A673 (cell line): ENCODE data around the gene IGF2R. TPM values are rescaled to one million over a fixed set of nuclear protein-coding genes. Genes with fewer than 3 reads are reported as not detected.
A peak's percentile ranks its signal among the peaks of the same experiment; 100 is the strongest.
"Not testable (repeated sequence)": the region's sequence is repeated elsewhere in the genome, so short reads cannot be mapped to it uniquely, and the experiment has no call there.

Experiments used
- BruUV-seq: library from RNA; stranded (reverse); fragments of 400-500 nt; replicated peaks from 2 replicates; lab custom pipeline; 2021; lab: Mats Ljungman, UMichigan
- CTCF ChIA-PET: fragments of 300-600 bp; sonication (Branson Sonifier 250); formaldehyde crosslinking; loops from one replicate; lab custom pipeline; 2022; ENCODE audit warnings: antibody characterized with exemption; lab: Charles Lee
- POLR2A ChIA-PET: fragments of 300-600 bp; sonication (Branson Sonifier 250); formaldehyde crosslinking; loops from one replicate; lab custom pipeline; 2022; ENCODE audit warnings: antibody characterized with exemption; ENCODE audit not compliant: low non-redundant PET; lab: Charles Lee
- DNase-seq: peaks from one replicate; pipeline ENCODE4 v3.0.0-alpha.2; 2015; ENCODE audit warnings: low spot score
- H3K27ac ChIP-seq: fragments of 200-600 bp; sonication (generic); 2 replicates; pipeline ENCODE4 v1.5.1; 2016; ENCODE audit warnings: mixed run types, low read depth, mild to moderate bottlenecking, mixed read lengths, antibody characterized with exemption, low read length; ENCODE audit not compliant: poor library complexity, severe bottlenecking
- H3K27me3 ChIP-seq: fragments of 200-600 bp; sonication (generic); replicated peaks from 2 replicates; pipeline ENCODE4 v1.6.1; 2017; ENCODE audit warnings: mixed run types, low read depth, mild to moderate bottlenecking, mixed read lengths, antibody characterized with exemption, low read length; ENCODE audit not compliant: insufficient read depth, poor library complexity
- H3K36me3 ChIP-seq: fragments of 200-600 bp; sonication (generic); 2 replicates; pipeline ENCODE4 v1.6.1; 2016; ENCODE audit warnings: mixed run types, mild to moderate bottlenecking, mixed read lengths, antibody characterized with exemption, low read length; ENCODE audit not compliant: insufficient read depth, poor library complexity, severe bottlenecking
- H3K4me1 ChIP-seq: fragments of 200-600 bp; sonication (generic); 2 replicates; pipeline ENCODE4 v1.6.1; 2017; ENCODE audit warnings: mixed run types, mild to moderate bottlenecking, mixed read lengths, antibody characterized with exemption, low read length; ENCODE audit not compliant: insufficient read depth, poor library complexity, severe bottlenecking
- H3K4me3 ChIP-seq: fragments of 200-600 bp; sonication (generic); 2 replicates; pipeline ENCODE4 v1.5.1; 2016; ENCODE audit warnings: low read depth, mixed run types, mild to moderate bottlenecking, mixed read lengths, low read length; ENCODE audit not compliant: poor library complexity, severe bottlenecking
- H3K9me3 ChIP-seq: fragments of 200-600 bp; sonication (generic); 2 replicates; pipeline ENCODE4 v1.6.1; 2016; ENCODE audit warnings: mixed run types, low read depth, mild to moderate bottlenecking, mixed read lengths, antibody characterized with exemption, low read length; ENCODE audit not compliant: poor library complexity, severe bottlenecking
- CTCF ChIP-seq: fragments of 300-800, 200-600 bp; sonication (generic); conservative IDR thresholded peaks from 2 replicates; pipeline ENCODE4 v1.5.1; 2017; ENCODE audit warnings: low read depth, mild to moderate bottlenecking, antibody characterized with exemption, low read length, moderate library complexity, mixed read lengths
- EZH2 ChIP-seq: fragments of 200-600 bp; sonication (generic); IDR thresholded peaks from 2 replicates; pipeline ENCODE4 v1.6.1; 2017; ENCODE audit warnings: borderline replicate concordance, low read depth, mild to moderate bottlenecking, mixed read lengths, antibody characterized with exemption, low read length; ENCODE audit not compliant: poor library complexity, severe bottlenecking
- intact Hi-C: fragments of 100-400 bp; cut with micrococcal nuclease; formaldehyde crosslinking; loops from one replicate; pipeline ENCODE4 v1.10.0; 2022; ENCODE audit not compliant: unreplicated experiment
- total RNA-seq: library from RNA; stranded (reverse); gene quantifications from 2 replicates; pipeline ENCODE4 v1.2.3, GENCODE V29; 2021

IGF2R gene
- total RNA-seq, 1 experiment from 2014 or later = 67.4 TPM

GRCh38 chr6:159963111-159963510, 5.8 kb upstream of the IGF2R start:
- no peak overlapping the region for H3K27ac ChIP-seq
- POLR2A ChIA-PET = no interaction called here
- TF ChIP-seq EZH2 = no peak
- TF ChIP-seq CTCF = no peak
- no peak for DNase-seq
- CTCF ChIA-PET = no interaction called here
- H3K27me3 ChIP-seq = peaks cover 8% of the 10 kb centered on the region
- intact Hi-C loops = no loop called here
- no peaks in the 10 kb centered on the region for H3K9me3 ChIP-seq
- no TSS peak for BruUV-seq
- no peak overlapping the region for H3K4me3 ChIP-seq
- H3K4me1 ChIP-seq = peaks cover 3% of the 10 kb centered on the region
- no peaks in the 10 kb centered on the region for H3K36me3 ChIP-seq

GRCh38 chr6:159964046-159964445, 4.8 kb upstream of the IGF2R start:
- intact Hi-C loops = no loop called here
- ChIA-PET POLR2A (no interaction called here), CTCF (no interaction called here)
- TF ChIP-seq EZH2 = no peak
- peaks cover 8% of the 10 kb centered on the region for H3K27me3 ChIP-seq
- DNase-seq = no peak
- H3K9me3 ChIP-seq = no peaks in the 10 kb centered on the region
- BruUV-seq = no TSS peak
- peaks cover 4% of the 10 kb centered on the region for H3K4me1 ChIP-seq
- no peak overlapping the region for H3K27ac ChIP-seq
- H3K36me3 ChIP-seq = no peaks in the 10 kb centered on the region
- no peak overlapping the region for H3K4me3 ChIP-seq

GRCh38 chr6:159966339-159966738, 2.5 kb upstream of the IGF2R start:
- CTCF ChIA-PET = no interaction called here
- H3K27me3 ChIP-seq = peaks cover 8% of the 10 kb centered on the region
- peaks cover 15% of the 10 kb centered on the region for H3K4me1 ChIP-seq
- BruUV-seq = no TSS peak
- intact Hi-C loops = no loop called here
- DNase-seq = no peak
- H3K36me3 ChIP-seq = no peaks in the 10 kb centered on the region
- no peak overlapping the region for H3K4me3 ChIP-seq
- POLR2A ChIA-PET = interaction anchor here (0.7 kb wide), 1 partner anchor 12 kb away, joined by 4 read pairs; no protein-coding TSS in a partner anchor
- TF ChIP-seq EZH2 (no peak), CTCF (no peak)
- no peaks in the 10 kb centered on the region for H3K9me3 ChIP-seq
- H3K27ac ChIP-seq = no peak overlapping the region

GRCh38 chr6:159966981-159967380, 1.9 kb upstream of the IGF2R start:
- no peaks in the 10 kb centered on the region for H3K36me3 ChIP-seq
- TF ChIP-seq CTCF = no peak
- intact Hi-C loops = no loop called here
- H3K4me3 ChIP-seq = no peak overlapping the region
- CTCF ChIA-PET = no interaction called here
- H3K27me3 ChIP-seq = peaks cover 8% of the 10 kb centered on the region
- no peak overlapping the region for H3K27ac ChIP-seq
- peaks cover 21% of the 10 kb centered on the region for H3K4me1 ChIP-seq
- H3K9me3 ChIP-seq = no peaks in the 10 kb centered on the region
- POLR2A ChIA-PET = interaction anchor here (0.7 kb wide), 1 partner anchor 13 kb away, joined by 4 read pairs; no protein-coding TSS in a partner anchor
- no TSS peak for BruUV-seq
- no peak for DNase-seq

- H3K9me3 ChIP-seq, intact Hi-C loops, H3K36me3 ChIP-seq, H3K27me3 ChIP-seq, H3K27ac ChIP-seq, DNase-seq, CTCF ChIA-PET, BruUV-seq, POLR2A ChIA-PET: not testable (repeated sequence)
- Histone ChIP-seq H3K4me1 (peaks cover 26% of the 10 kb centered on the region), H3K4me3 (peak overlapping the region; percentile 95)
These were observed 1.3 kb upstream of the IGF2R start for GRCh38 chr6:159967621-159968020.
